K562 (cell line): ENCODE data around the gene GLP2R. TPM values are rescaled to one million over a fixed set of nuclear protein-coding genes. Genes with fewer than 3 reads are reported as not detected.

Source experiments
- ATAC-seq: fragments of 200-7000 bp; cut with Tn5 transposase; 3 replicates; pipeline ENCODE4 v1.9.1; 2020; ENCODE audit warnings: moderate library complexity
- BruUV-seq: library from RNA; stranded (reverse); fragments of 400-500 nt; replicated peaks from 2 replicates; lab custom pipeline; 2021; lab: Mats Ljungman, UMichigan
- CTCF ChIA-PET: fragments of 300-600 bp; formaldehyde crosslinking; extraction: SDS; loops from one replicate; lab custom pipeline; 2021; ENCODE audit warnings: low intra/inter-chr PET ratio; lab: Yijun Ruan, JAX
- POLR2A ChIA-PET: fragments of 300-600, 350-650 bp; sonication (Branson Sonifier 250); formaldehyde crosslinking; extraction: SDS; loops from one replicate; lab custom pipeline; 2021; ENCODE audit warnings: antibody characterized with exemption, inconsistent platforms; lab: Yijun Ruan, JAX
- DNase-seq, 4 experiments: peaks; one replicate each; pipeline versions ENCODE4 v3.0.0 to v3.0.0-alpha.2; 2011 to 2018; ENCODE audit warnings: low spot score in 3 of 4, mixed read lengths in 3 of 4; ENCODE audit errors: extremely low read depth in 1 of 4
- FAIRE-seq: peaks from 2 replicates; lab custom pipeline; 2011; peaks lifted over from hg19 to GRCh38; lab: Jason Lieb, UNC
- H2AFZ ChIP-seq: 2 replicates; pipeline ENCODE4 v1.6.0; 2011; ENCODE audit warnings: low read depth, low read length, control low read depth, inconsistent platforms
- H3K27ac ChIP-seq: fragments of 200-600 bp; 3 replicates; pipeline ENCODE4 v1.8.0; 2011; ENCODE audit warnings: low read depth, mild to moderate bottlenecking, control low read depth, inconsistent platforms, low read length, moderate library complexity, mixed read lengths; ENCODE audit errors: extremely low read depth
- H3K27me3 ChIP-seq, 2 experiments: fragments of 300-600 bp in 1 of 2; 2 replicates in 1 of 2; 3 replicates in 1 of 2; pipeline versions ENCODE4 v1.6.0 to v1.8.0; 2011; ENCODE audit warnings: inconsistent platforms in 2 of 2, low read length in 2 of 2, mild to moderate bottlenecking in 1 of 2, mixed read lengths in 1 of 2, moderate library complexity in 1 of 2; ENCODE audit not compliant: control insufficient read depth in 2 of 2, insufficient read depth in 2 of 2
- H3K36me3 ChIP-seq: fragments of 300-600 bp; 3 replicates; pipeline ENCODE4 v1.8.0; 2011; ENCODE audit warnings: mild to moderate bottlenecking, low read length, inconsistent platforms; ENCODE audit not compliant: control insufficient read depth, insufficient read depth
- H3K4me1 ChIP-seq, 2 experiments: fragments of 200-600 bp in 1 of 2; replicated peaks in 1 of 2; 2 replicates in 1 of 2; 3 replicates in 1 of 2; pipeline versions ENCODE4 v1.5.1 to v1.8.0; 2011; ENCODE audit warnings: inconsistent platforms in 2 of 2, low read length in 2 of 2, mild to moderate bottlenecking in 1 of 2, mixed read lengths in 1 of 2, moderate library complexity in 1 of 2; ENCODE audit not compliant: control insufficient read depth in 2 of 2, insufficient read depth in 2 of 2
- H3K4me2 ChIP-seq: 2 replicates; pipeline ENCODE4 v1.6.1; 2011; ENCODE audit warnings: low read length, control low read depth, inconsistent platforms, mixed read lengths; ENCODE audit not compliant: insufficient read depth
- H3K4me3 ChIP-seq: fragments of 200-600 bp; sonication (generic), shearing (Covaris generic); 2 replicates; pipeline ENCODE4 v1.5.1; 2016; ENCODE audit warnings: control low read depth, inconsistent platforms
- H3K79me2 ChIP-seq: fragments of 200-600 bp; 3 replicates; pipeline ENCODE4 v1.8.0; 2011; ENCODE audit warnings: low read length, inconsistent platforms; ENCODE audit not compliant: control insufficient read depth, insufficient read depth
- H3K9ac ChIP-seq, 2 experiments: 2 replicates each; pipeline versions ENCODE4 v1.6.0 to v1.6.1; 2011; ENCODE audit warnings: low read depth in 2 of 2, low read length in 2 of 2, control low read depth in 1 of 2, inconsistent platforms in 1 of 2, mild to moderate bottlenecking in 1 of 2, mixed read lengths in 1 of 2; ENCODE audit not compliant: insufficient read depth in 1 of 2
- H3K9me1 ChIP-seq: one replicate; pipeline ENCODE4 v1.6.0; 2011; ENCODE audit warnings: inconsistent platforms, mild to moderate bottlenecking, low read length, moderate library complexity; ENCODE audit not compliant: control insufficient read depth, insufficient read depth
- H3K9me3 ChIP-seq: replicated peaks from 2 replicates; pipeline ENCODE4 v1.5.1; 2011; ENCODE audit warnings: low read depth, low read length, inconsistent platforms; ENCODE audit not compliant: control insufficient read depth, insufficient read depth
- H4K20me1 ChIP-seq: replicated peaks from 2 replicates; pipeline ENCODE4 v1.6.1; 2011; ENCODE audit warnings: low read length, inconsistent platforms, mixed read lengths; ENCODE audit not compliant: control insufficient read depth, insufficient read depth
- ELF4 ChIP-seq: fragments of 450-650 bp; formaldehyde crosslinking; IDR thresholded peaks from 2 replicates; pipeline ENCODE4 v1.4.0; 2022; ENCODE audit warnings: missing genetic modification characterization
- ETS2 ChIP-seq: IDR thresholded peaks from 2 replicates; pipeline ENCODE4 v1.6.1; 2016; ENCODE audit warnings: borderline replicate concordance, missing genetic modification characterization, mild to moderate bottlenecking, moderate library complexity, missing compliant biosample characterization; ENCODE audit not compliant: poor library complexity, severe bottlenecking
- KDM2B ChIP-seq: fragments of 250-450 bp; sonication (Bioruptor Pico); IDR thresholded peaks from 2 replicates; pipeline ENCODE4 v1.8.0; 2021; ENCODE audit warnings: mild to moderate bottlenecking, moderate library complexity
- POLR2G ChIP-seq: fragments of 200-400 bp; formaldehyde crosslinking; IDR thresholded peaks from 2 replicates; pipeline ENCODE4 v1.6.1; 2017; ENCODE audit warnings: low read depth, mild to moderate bottlenecking, antibody characterized with exemption, low read length, moderate library complexity
- POLR2H ChIP-seq: IDR thresholded peaks from 2 replicates; pipeline ENCODE4 v1.6.1; 2016; ENCODE audit warnings: missing genetic modification characterization, low read depth, mild to moderate bottlenecking, control low read depth, missing compliant biosample characterization, moderate library complexity
- SMARCC2 ChIP-seq: fragments of 450-650 bp; IDR thresholded peaks from 2 replicates; pipeline ENCODE4 v1.6.1; 2017; ENCODE audit warnings: antibody characterized with exemption, moderate library complexity, mild to moderate bottlenecking, low read depth
- TAF9B ChIP-seq: fragments of 450-650 bp; IDR thresholded peaks from 2 replicates; pipeline ENCODE4 v1.6.1; 2018; ENCODE audit warnings: mild to moderate bottlenecking; ENCODE audit not compliant: partially characterized antibody
- ZNF79 ChIP-seq: fragments of 250-450 bp; sonication (Bioruptor Pico); IDR thresholded peaks from 2 replicates; pipeline ENCODE4 v1.4.0; 2020; ENCODE audit warnings: low read depth, mild to moderate bottlenecking, moderate library complexity
- ZSCAN32 ChIP-seq: fragments of 450-650 bp; formaldehyde crosslinking; IDR thresholded peaks from 2 replicates; pipeline ENCODE4 v1.4.0; 2020; ENCODE audit warnings: mild to moderate bottlenecking, moderate library complexity
- WGBS: fragments of 100-300 bp; shearing (Covaris generic); methylation state at CpG from one replicate; pipeline ENCODE4 v1.1.6; 2016; ENCODE audit warnings: low coverage, mixed read lengths; ENCODE audit not compliant: insufficient coverage; ENCODE audit errors: missing lambda C conversion rate; 5-methylcytosine and 5-hydroxymethylcytosine counted together
- in situ Hi-C: fragments of 300-500 bp; cut with MboI; formaldehyde crosslinking; loops from 4 replicates; pipeline ENCODE4 v1.15.0; 2018; ENCODE audit warnings: inconsistent platforms, mixed read lengths
- intact Hi-C: fragments of 100-400 bp; cut with micrococcal nuclease; formaldehyde crosslinking; loops from 2 replicates; pipeline ENCODE4 v1.14.2; 2022
- polyA plus RNA-seq, 8 experiments: library from polyadenylated mRNA; depleted of rRNA in 4 of 8; stranded (reverse) in 5 of 8; unstranded in 3 of 8; fragments of >200 nt; fragmentation: Nextera tagmentation in 2 of 8; fragmentation: Illumina TruSeq in 1 of 8; extraction: Ambion mirVana in 2 of 8; extraction: Trizol in 1 of 8; gene quantifications; 2 replicates each; pipeline versions ENCODE4 v1.2.1 to v1.2.3, GENCODE V29; 2011 to 2014; ENCODE audit warnings: inconsistent platforms in 1 of 8, missing spikeins in 1 of 8
- total RNA-seq, 7 experiments: library from RNA; depleted of rRNA in 6 of 7; stranded (reverse); fragments of >200 nt in 6 of 7; fragmentation: Illumina TruSeq in 2 of 7; extraction: Trizol in 2 of 7; gene quantifications; 2 replicates each; pipeline versions ENCODE4 v1.2.1 to v1.2.3, GENCODE V29; 2011 to 2021; ENCODE audit warnings: low replicate concordance in 1 of 7
- TF ChIP-seq, protein P1 (sequence below), 2 experiments: fragments of 450-650 bp; formaldehyde crosslinking in 1 of 2; IDR thresholded peaks; 2 replicates each; pipeline versions ENCODE4 v1.4.0 to v1.6.1; 2014 to 2020; ENCODE audit warnings: mild to moderate bottlenecking in 2 of 2, borderline replicate concordance in 1 of 2, low read depth in 1 of 2
- TF ChIP-seq, protein P2 (sequence below): IDR thresholded peaks from 2 replicates; pipeline ENCODE4 v1.6.1; 2011; ENCODE audit warnings: borderline replicate concordance, low read depth, mild to moderate bottlenecking, moderate library complexity, low read length; ENCODE audit not compliant: insufficient read depth, poor library complexity, severe bottlenecking

The GLP2R gene
- total and polyA plus RNA-seq, 9 of the 15 experiments (the other 6 are each of a cell fraction or from before 2014, with no cell fraction given): not detected

DNA sequence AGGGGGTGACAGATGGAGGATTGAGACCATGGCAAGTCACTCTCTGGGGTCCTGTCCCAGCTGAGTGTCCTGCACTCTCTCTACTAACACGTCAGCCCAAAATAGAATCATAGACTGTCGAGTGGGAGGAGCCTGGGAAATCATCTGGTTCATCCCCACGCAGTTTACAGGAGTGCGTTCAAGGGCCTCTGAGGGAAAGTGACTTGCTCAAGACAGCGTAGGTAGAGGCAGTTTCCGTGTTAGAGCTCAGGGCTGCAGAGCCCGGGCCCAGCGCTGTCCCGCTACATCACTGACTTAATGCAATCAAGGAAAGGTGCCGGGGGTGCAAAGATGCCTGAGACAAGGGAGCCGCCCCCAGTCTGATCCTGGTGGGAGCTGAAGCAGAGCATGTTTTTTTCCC, 14.2 kb upstream of the GLP2R start:
- in situ Hi-C loops: no loop called here
- no peak overlapping the region for H3K27ac ChIP-seq
- peaks cover 0 to 4% of the 10 kb centered on the region in 2 experiments; a peak in 1 of 5 replicates for H3K27me3 ChIP-seq
- no TSS peak for BruUV-seq
- DNase-seq: no peak
- ChIA-PET CTCF (no interaction called here), POLR2A (no interaction called here)
- intact Hi-C loops: no loop called here
- FAIRE-seq: no peak
- no peak for ATAC-seq
- 0% methylated on average over 6 of the region's 11 CpGs for WGBS
- H3K9me1 ChIP-seq: no peaks in the 10 kb centered on the region
- no peaks in the 10 kb centered on the region for H4K20me1 ChIP-seq
- no peaks in the 10 kb centered on the region for H3K9me3 ChIP-seq
- H3K4me2 ChIP-seq: no peak overlapping the region
- no peak overlapping the region for H3K4me3 ChIP-seq
- H3K9ac ChIP-seq: no peak overlapping the region
- H2AFZ ChIP-seq: no peak overlapping the region
- H3K4me1 ChIP-seq: no peaks in the 10 kb centered on the region
- no peaks in the 10 kb centered on the region for H3K36me3 ChIP-seq
- H3K79me2 ChIP-seq: no peaks in the 10 kb centered on the region
- no peak for TF ChIP-seq ELF4
- TF ChIP-seq SMARCC2: no peak
- TF ChIP-seq ZSCAN32 (CRISPR knock-in tag): no peak
- TF ChIP-seq POLR2H: no peak
- no peak for TF ChIP-seq KDM2B (CRISPR knock-in tag)
- no peak for TF ChIP-seq ZNF79 (CRISPR knock-in tag)
- TF ChIP-seq TAF9B: no peak
- TF ChIP-seq, protein P1, sequence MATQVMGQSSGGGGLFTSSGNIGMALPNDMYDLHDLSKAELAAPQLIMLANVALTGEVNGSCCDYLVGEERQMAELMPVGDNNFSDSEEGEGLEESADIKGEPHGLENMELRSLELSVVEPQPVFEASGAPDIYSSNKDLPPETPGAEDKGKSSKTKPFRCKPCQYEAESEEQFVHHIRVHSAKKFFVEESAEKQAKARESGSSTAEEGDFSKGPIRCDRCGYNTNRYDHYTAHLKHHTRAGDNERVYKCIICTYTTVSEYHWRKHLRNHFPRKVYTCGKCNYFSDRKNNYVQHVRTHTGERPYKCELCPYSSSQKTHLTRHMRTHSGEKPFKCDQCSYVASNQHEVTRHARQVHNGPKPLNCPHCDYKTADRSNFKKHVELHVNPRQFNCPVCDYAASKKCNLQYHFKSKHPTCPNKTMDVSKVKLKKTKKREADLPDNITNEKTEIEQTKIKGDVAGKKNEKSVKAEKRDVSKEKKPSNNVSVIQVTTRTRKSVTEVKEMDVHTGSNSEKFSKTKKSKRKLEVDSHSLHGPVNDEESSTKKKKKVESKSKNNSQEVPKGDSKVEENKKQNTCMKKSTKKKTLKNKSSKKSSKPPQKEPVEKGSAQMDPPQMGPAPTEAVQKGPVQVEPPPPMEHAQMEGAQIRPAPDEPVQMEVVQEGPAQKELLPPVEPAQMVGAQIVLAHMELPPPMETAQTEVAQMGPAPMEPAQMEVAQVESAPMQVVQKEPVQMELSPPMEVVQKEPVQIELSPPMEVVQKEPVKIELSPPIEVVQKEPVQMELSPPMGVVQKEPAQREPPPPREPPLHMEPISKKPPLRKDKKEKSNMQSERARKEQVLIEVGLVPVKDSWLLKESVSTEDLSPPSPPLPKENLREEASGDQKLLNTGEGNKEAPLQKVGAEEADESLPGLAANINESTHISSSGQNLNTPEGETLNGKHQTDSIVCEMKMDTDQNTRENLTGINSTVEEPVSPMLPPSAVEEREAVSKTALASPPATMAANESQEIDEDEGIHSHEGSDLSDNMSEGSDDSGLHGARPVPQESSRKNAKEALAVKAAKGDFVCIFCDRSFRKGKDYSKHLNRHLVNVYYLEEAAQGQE (IDR thresholded peaks at IDR 0.05; ENCODE audit: borderline replicate concordance): no peak
- TF ChIP-seq, protein P1 (CRISPR knock-in tag; IDR thresholded peaks at IDR 0.05; ENCODE audit: low read depth): no peak
- TF ChIP-seq ETS2: no peak
- TF ChIP-seq POLR2G: no peak
- TF ChIP-seq, protein P2, sequence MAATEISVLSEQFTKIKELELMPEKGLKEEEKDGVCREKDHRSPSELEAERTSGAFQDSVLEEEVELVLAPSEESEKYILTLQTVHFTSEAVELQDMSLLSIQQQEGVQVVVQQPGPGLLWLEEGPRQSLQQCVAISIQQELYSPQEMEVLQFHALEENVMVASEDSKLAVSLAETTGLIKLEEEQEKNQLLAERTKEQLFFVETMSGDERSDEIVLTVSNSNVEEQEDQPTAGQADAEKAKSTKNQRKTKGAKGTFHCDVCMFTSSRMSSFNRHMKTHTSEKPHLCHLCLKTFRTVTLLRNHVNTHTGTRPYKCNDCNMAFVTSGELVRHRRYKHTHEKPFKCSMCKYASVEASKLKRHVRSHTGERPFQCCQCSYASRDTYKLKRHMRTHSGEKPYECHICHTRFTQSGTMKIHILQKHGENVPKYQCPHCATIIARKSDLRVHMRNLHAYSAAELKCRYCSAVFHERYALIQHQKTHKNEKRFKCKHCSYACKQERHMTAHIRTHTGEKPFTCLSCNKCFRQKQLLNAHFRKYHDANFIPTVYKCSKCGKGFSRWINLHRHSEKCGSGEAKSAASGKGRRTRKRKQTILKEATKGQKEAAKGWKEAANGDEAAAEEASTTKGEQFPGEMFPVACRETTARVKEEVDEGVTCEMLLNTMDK: no peak
